Erythroblast (primary cell): ENCODE data around the gene CCL28.
"Not testable (repeated sequence)": the region's sequence is repeated elsewhere in the genome, so short reads cannot be mapped to it uniquely, and the experiment has no call there.

ENCODE experiments used
- DNase-seq, 2 experiments: peaks; one replicate each; lab custom pipeline; 2025; lab: John Stamatoyannopoulos, UW
- GATA1 ChIP-seq: IDR thresholded peaks from 2 replicates; pipeline ENCODE4 v1.6.1; 2011; ENCODE audit warnings: low read depth, mild to moderate bottlenecking, control low read depth, low read length, moderate library complexity
- POLR2A ChIP-seq: IDR thresholded peaks from 2 replicates; pipeline ENCODE4 v1.6.1; 2011; ENCODE audit warnings: mild to moderate bottlenecking, low read length

CCL28 gene, protein sequence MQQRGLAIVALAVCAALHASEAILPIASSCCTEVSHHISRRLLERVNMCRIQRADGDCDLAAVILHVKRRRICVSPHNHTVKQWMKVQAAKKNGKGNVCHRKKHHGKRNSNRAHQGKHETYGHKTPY

DNA sequence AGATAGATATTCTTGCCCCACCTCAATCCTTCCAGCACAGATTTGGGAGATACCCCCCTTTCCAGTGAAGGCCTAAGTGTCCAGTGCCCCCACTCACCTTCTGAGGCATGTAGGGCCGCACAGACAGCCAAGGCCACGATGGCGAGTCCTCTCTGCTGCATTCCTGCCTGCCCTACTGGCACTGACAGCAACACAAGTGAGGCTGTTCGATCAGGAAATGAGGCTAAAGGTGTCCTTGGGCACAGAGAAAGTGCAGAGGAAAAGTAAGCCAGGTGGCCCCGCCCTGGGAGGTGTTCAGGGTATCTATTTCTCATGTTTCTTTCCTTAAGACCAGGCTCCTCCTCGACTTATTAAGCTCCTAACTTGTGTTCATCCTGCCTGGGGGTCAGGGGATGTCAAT lies at the start of gene CCL28:
Gene CCL28 (minus strand): TSS at position 236 of the 400 bp plus-strand sequence. CDS start 75 bp downstream, at position 161.
- TF ChIP-seq GATA1 (no peak), POLR2A (no peak)

DNA sequence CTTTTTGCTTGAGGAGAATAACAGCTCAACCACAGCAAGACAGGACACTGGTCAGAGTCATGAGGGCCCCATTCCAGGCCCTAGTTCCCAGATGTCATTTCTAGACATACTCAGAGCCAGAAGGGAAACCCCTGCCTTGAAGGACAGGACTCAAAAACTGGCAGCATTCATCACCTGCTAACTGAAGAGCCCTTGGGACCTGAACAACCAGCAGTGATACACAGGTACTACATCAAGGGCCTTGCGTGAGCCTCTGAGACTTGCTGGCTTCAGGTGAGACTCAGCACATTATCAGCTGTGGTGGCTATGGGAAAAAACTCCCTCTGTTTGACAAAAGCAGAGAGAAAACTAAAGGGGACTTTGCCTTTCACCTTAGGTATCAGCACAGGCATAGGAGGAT lies 48.9 kb upstream of the CCL28 start:
- TF ChIP-seq GATA1 (no peak), POLR2A (no peak)
- DNase-seq, result no peak

More for the DNA sequence above, at the start of gene CCL28:
- no peak for DNase-seq

DNA sequence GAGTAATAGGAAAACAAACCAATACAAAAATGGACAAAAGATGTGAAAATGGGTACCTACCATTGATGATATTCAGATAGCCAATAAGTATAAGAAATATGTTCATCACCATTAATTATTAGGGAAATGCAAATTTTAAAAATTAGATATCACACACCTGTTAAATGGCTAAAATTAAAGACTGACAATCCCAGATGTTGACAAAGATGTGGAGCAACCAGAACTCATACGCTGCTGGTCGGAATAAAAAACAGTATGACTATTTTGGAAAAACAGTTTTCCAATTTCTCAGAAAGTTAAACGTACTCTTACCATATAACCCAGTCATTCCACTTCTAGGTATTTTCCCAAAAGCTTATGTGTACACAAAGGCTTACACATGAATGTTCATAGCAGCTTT lies 44.4 kb upstream of the CCL28 start:
- DNase-seq, result no peak

DNA sequence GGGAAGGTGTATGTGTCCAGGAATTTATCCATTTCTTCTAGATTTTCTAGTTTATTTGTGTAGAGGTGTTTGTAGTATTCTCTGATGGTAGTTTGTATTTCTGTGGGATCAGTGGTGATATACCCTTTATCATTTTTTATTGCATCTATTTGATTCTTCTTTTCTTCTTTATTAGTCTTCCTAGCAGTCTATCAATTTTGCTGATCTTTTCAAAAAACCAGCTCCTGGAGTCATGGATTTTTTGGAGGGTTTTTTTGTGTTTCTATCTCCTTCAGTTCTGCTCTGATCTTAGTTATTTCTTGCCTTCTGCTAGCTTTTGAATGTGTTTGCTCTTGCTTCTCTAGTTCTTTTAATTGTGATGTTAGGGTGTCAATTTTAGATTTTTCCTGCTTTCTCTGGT lies 29.4 kb upstream of the CCL28 start:
- DNase-seq, result not testable (repeated sequence)

More for the DNA sequence above, 44.4 kb upstream of the CCL28 start:
- no peak for TF ChIP-seq POLR2A
- no peak for TF ChIP-seq GATA1

DNA sequence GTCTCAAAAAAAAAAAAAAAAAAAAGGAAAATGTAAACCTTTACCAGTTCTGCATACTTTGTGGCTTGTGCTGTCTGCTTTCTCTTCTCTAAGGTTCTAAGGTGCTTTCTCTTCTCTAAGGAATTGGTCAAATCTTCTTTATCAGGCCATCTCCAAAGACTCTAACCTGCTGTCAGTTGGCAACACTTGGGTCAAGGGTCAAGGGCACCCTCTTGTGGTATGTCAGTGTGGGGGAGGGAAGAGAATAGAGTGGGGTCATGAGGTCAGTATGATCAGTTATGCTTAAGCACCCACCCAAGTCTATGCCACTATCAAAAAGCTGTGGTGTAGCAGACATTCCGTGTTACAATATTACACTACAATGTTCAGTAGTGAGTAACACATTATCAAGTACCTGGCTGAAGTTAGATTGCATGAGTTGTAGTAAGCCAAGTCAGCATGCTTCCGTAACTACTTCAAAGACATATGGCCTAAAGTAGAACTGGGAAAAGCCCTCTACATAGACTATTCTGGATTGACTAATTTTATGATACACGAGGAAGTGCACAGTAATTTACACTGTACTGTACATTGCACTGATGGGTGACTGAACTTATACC lies 25.0 kb upstream of the CCL28 start:
- peak; percentile 10 to 16 for DNase-seq
- TF ChIP-seq POLR2A (no peak), GATA1 (no peak)

DNA sequence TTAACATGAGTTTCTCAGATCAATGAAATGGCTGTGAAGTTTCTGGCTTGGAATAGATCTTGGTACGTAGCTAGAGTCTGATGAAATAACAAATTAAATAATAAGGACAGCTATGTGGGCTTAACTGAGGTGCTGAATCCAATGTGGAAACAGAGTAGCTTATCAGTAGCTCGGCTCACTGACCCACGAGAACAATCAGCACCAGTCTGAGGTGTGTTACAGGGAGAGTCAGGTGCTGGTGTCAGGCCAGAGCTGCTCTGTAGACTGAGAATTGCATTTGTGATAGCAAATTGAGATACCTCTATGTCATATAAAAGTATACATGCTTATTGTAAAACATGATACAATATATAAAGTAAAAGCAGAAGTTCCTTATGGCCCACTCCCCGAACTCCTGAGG lies 21.2 kb upstream of the CCL28 start:
- TF ChIP-seq POLR2A (no peak), GATA1 (no peak)
- no peak for DNase-seq

DNA sequence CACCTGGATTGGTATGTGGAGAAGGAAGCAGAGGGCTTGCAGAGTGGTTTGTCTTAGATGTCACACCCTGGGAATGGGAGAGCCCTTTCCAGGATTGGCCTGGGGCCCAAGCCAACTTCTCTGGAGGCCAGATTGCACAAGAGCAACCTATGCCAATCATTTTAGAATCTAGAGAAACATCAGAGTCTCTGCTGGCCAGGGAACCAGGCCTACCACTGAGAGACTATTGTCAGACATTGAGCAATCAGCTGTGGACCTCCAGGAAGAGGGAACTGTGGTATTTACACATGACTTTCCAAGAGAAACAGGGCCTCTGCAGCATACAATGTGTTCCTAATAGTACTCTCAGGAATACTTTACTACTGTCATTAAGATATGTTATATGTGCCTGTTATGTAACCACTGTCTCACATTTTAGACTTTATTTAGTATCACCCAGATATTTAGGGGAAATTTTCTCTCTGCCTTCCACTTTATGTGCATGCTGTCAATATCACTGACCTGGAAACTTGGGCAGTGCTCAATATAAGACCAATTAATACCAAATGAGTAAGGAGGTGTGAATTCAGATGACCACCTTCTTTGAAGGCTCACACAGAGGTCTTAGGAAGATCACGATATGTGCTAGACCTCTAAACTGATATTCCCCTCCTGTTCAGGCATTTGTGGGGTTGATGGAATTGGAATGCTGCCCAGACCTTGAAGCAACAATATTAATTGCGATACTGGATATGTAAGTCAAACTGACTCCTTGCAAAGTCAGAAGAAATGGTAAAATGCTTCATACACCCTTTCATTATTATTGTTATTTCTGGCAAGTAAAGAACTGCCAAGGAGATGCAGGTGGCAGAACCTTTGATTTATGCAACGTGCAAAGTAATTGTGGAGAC lies 20.5 kb upstream of the CCL28 start:
- no peak for DNase-seq
- TF ChIP-seq POLR2A, result no peak
- TF ChIP-seq GATA1, result no peak

DNA sequence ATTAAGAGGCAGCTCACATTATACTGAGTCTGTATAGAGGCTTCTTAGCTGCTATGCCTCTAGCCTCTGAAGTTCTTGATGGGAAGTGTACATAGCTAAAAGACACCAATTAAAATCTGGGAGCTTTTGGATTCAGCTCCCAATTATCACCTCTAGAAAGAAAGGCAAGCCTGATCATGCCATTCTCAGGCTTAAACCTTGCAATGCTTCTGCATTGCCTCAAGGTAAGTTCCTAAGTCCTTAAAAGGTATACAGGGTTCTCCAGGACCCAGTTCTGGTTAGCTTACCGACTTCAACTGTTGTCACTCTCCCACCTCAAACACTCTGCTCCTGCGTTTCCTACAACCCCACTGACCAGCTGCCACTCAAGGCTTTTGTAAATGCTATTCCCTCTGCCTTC lies 17.5 kb upstream of the CCL28 start:
- TF ChIP-seq GATA1, result no peak
- no peak for TF ChIP-seq POLR2A
- no peak for DNase-seq

DNA sequence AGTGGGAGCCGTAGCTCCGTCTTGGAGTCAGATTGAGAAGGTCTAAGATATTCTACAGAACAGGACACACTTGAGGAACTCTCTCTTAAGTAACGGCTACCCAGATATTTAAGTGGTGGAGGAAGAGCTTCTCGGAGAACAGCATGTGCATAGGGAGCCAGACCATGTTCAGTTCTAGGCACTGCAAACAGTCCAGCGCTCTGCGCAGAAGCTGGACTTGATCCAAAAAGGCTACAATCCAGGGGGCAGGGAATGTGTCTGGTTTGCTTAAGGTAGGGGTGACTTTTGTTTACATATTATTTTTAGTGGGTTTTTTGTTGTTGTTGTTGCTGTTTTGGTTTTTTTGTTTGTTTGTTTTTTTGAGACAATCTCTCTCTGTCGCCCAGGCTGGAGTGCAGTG lies 16.8 kb upstream of the CCL28 start:
- DNase-seq, result no peak
- TF ChIP-seq POLR2A (no peak), GATA1 (no peak)

DNA sequence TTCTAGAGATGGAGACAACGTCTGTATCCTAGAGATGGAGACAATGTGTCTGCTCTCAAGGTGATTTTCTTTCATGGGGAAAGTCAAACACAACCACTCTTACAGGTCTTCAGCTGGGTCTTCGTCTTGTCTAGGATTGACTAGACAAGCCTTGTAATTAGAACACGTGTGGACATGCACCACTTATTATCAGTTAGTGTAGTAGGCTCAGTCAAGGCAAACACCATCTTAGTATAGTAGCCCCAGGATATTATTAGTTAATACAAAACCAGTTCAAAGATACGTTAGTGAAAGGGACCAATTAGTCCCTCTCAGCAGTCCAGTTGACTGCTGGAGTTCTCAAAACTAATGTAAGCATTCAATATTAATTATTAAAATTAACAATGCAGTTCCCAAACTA lies 15.1 kb upstream of the CCL28 start:
- no peak for DNase-seq
- TF ChIP-seq POLR2A (no peak), GATA1 (no peak)

DNA sequence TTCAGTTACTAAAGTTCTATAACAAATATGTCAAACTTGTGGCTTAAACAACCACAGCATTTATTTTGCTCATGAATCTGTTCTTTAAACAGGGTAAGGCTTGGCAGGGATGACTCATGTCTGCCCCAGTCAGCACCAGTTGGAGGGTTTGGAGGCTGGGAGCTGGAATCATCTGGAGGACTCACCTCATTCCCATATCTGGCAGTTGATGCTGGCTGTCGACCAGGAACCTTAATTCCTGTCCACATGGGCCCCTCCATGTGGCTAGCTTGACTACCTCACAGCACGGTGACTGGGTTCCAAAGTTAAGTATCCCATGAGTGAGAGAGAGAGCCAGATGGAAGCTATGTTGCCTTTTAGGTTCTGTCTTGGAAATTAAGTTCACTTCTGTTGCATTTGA lies 13.8 kb upstream of the CCL28 start:
- TF ChIP-seq GATA1 (no peak), POLR2A (no peak)
- DNase-seq, result no peak

DNA sequence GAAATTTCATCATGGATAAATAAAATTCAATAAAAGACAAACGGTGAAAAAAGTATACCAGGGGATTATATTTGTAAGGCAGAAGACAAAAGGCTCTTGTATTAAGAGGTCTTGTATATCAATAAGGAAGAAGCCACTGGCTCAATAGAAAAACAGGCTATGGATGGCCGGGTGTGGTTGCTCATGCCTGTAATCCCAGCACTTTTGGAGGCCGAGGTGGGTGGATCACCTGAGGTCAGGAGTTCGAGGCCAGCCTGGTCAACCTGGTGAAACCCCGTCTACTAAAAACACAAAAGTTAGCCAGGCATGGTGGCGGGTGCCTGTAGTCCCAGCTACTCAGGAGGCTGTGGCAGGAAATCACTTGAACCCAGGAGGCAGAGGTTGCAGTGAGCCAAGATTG lies 10.9 kb upstream of the CCL28 start:
- DNase-seq, result not testable (repeated sequence)

DNA sequence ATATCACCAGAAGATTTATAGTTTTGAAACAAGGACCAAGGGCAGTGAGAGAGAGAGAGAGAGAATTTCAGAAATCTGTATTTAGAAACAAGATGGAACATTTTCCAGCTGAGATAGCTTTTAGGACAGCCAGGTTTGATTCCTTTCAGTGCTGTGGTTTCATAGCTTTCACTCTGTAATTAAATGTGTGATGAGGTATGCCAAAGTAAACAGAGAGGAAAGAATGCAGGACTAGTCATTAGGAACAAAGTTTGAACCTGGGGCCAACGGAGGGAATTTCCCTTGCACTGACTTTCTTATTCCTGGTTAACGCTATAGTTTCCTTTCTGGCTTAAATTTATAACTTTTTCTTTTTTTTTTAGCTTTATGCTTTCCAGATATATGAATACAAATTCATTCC lies 10.0 kb upstream of the CCL28 start:
- TF ChIP-seq GATA1, result no peak
- no peak for TF ChIP-seq POLR2A
- DNase-seq, result no peak

DNA sequence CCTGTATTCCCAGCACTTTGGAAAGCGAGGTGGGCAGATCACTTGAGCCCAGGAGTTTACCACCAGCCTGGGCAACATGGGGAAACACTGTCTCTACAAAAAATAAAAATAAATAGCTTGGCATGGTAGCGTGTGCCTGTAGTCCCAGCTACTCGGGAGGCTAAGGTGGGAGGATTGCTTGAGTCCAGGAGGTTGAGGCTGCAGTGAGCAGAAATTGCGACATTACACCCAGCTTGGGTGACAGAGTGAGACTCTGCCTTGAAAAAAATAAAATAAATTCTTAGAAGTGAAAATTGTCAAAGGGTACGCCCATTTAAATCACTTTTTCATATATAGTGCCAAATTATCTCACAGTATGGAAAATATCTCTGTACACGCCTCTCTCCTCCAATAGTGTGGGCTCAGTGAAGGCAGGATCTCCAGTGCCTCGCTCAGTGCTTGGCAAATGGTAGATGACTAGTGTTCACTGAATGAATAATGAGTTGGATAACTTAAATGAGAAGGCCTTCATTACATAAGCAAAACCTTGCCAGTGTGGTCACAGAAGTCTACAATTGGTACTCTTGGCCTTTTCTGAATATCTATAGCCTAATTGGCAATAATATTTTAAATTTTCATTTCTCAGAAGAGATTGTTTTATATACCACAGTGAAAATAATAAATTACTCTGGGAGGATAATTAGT lies 9.4 kb upstream of the CCL28 start:
- DNase-seq, result no peak
- TF ChIP-seq GATA1, result no peak
- no peak for TF ChIP-seq POLR2A
